HG02571 (cell line): Measurements from ENCODE around the gene PRR11.
"Not testable (repeated sequence)": the region's sequence is repeated elsewhere in the genome, so short reads cannot be mapped to it uniquely, and the experiment has no call there.

Experiments
- ATAC-seq: cut with Tn5 transposase; IDR thresholded peaks from one replicate; pipeline ENCODE4 v1.9.1; 2021; ENCODE audit warnings: mild to moderate bottlenecking, moderate library complexity; ENCODE audit not compliant: unreplicated experiment

Gene PRR11

DNA sequence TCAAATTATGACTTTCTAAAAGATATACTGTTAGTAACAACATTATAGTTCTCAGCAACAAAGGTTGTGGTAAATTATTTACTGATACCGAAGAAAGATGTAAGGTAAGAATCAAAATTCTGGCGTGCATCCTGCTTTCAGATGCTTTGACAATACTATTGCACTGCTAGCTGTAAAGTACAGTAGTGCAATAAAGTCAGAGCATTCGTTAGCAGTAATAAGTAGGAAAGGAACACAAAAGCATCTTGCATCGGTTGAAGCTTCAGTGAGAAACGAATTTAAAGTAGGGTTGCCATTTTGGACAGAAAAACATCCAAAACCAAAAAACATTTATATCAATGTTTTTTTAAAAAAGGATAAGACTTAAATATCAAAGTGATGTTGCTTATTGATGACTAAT lies 4.5 kb upstream of the PRR11 start:
- ATAC-seq: no peak

DNA sequence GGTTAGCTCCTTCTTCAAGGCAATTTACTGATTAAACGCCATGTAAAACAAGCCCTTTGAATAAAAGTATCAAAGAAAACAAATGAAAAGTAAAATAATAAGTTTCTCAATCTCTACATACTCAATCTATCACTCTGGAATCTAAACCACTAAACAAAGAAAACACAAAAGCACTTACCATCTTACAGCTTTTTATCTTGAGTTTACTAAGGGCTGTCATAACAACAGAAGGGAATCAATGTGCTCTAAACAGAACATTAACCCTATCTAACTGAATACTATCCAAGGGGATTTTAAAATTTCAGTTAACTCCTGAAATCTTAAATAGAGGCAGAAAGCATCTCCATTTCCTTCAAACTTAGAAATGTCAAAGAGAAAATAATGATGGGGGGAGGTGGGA lies 4.0 kb upstream of the PRR11 start:
- ATAC-seq: no peak

DNA sequence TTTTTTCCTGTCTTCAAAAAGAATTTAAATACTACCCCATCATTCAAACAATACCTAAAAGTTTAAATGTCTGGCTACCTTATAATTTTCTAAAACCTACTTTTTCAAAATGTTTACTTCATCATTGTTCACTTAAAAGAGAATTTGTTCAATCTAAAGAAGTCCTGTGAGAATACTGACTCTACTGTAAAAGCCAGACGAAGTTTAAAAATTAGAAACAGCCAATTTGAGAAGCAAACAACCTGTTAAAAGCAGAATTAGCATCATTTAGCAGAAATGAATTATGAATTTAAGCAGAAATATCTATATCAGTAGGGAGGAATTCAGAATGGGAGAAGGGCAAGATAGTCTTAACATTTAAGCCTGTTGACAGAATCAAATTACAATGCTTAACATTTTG lies 2.6 kb upstream of the PRR11 start:
- ATAC-seq: no peak

DNA sequence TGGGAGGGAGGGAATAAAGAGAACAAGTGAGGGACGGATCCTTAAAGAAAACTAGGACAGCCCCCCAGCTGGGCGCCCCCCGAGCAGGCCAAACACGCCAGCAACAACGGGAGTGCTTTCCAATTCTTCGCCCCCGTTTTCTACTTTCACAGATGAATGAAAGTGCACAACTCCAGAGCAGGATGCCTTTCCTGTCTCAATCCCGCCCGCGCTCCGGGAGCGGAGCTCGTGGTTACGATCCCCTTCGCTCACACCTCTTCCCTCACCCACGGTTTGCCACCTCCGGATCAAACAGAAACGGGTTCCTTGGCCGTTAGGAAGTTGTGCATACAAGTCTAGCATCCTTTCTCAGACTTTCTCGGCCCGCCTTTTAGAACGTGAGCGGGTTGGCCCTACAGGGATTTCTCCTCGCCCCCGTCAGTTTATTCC lies 1.2 kb upstream of the PRR11 start:
- no peak for ATAC-seq

DNA sequence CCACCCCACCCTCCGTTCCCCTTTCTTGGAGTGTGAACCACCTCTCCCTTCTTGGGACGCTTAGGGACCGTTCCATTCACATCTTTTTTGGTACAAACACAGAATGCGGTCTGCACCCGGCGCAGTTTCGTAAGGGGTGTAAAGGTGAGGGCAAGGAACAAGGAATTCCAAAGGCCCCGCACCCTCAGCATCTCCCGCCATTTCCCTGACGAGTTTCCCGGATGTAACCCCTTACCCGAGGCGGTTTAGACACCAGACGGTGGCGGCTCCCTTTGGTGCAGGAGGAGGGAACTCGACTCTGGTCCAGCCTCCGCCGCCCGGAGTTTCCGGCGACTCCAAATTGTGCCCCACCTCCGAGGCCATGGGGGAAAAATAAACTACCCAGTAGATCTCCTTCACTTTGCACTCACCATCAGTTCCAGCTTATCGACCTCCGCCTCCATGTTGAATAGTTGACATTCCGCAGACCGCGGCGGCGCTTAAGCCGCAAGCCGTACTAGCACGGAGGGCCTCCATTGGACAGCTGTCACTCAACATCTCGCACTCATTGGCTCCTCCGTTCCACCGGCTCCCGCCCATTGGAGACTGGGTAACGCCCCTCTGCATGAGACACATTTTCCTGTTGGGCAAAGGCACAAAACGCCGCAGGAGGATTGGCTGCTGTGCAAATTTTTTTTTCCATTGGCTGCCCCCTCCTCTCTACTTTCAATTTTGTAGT lies 666 bp upstream of the PRR11 start, which contains the start of gene SKA2:
Gene SKA2, minus strand, starts transcription at position 466 of the 718 bp plus-strand sequence. Its CDS starts 23 bp downstream, at position 443.
- ATAC-seq: peak; percentile 26

DNA sequence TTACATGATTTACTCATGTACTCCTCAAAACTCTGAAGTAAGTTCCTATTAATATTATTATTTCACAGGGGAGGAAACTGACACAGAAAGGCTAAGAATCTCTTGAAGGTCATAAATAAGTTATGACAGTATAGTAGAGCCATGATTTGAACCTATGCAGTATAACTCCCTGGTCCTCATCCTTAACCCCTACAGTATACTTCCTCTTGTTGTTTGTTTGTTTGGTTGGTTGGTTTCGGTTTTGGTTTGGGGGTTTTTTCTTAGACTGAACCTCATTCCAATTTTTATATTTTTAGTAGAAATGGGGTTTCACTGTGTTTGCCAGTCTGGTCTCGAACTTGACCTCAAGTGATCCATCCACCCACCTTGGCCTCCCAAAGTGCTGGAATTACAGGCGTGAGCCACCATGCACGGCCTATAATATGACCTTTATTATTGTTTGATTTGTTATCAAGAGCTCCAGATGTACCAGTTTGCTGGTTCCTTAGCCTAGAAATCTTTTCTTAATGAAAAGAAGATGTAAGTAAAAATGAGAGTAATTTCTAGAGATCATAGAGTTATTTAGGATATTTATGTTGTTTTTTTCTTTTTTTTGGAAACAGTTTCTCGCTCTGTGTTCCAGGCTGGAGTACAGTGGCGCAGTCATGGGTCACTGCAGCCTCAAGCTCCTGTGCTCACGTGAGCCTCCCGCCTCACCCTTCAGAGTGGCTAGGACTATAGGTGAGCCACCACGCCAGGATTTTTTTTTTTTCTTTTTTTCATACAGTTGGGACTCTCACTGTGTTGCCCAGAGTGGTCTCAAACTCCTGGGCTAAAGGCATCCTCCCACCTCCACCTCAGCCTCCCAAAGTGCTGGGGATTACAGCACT lies 4.8 kb downstream of the PRR11 start:
- ATAC-seq: no peak

DNA sequence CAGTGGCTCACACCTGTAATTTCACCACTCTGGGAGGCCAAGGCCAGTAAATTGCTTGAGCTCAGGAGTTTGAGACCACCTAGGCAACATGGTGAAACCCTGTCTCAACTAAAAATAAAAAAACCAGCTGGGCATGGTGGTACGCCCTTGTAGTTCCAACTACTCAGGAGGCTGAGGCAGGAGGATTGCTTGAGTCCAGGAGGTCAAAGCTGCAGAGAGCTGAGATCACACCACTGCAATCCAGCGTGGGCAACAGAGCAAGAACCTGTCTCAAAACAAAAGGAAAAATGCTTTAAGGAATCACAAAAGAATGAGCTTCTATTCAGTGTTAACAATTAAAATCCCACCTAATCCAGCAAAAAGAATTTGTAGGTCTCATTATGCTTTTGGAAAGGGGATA lies 5.9 kb downstream of the PRR11 start:
- ATAC-seq: no peak

DNA sequence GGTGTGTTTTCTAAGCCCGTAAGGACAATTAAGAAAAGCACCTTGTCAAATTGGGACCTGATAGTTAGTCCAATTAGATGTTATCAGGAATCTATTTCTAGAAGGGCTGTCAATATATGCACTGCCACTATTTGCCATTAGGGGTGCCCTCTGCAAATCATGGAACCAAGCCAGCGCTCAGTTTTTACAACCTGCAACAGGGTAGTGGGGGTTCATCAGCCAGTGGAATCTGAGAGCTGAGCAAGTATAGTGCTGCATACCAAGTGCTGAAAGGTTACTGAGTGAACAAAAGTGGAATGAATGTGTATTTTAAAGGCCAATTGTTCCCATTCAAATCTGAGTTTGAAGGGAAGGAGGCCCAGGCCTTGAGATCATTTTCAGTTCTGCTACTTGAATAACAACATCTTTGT lies 10.4 kb downstream of the PRR11 start:
- no peak for ATAC-seq

DNA sequence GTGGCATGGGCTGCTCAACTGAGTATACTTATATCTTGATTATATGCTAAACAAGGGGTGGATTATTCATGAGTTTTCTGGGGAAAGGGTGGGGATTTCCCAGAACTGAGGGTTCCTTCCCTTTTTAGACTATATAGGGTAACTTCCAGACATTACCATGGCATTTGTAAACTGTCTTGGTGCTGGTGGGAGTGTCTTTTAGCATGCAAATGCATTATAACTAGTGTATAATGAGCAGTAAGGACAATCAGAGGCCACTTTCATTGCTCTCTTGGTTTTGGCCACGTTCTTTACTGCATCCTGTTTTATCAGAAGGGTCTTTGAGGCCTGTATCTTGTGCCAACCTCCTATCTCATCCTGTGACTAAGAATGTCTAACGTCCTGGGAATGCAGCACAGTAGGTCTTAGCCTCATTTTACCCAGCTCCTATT lies 12.0 kb downstream of the PRR11 start:
- ATAC-seq: no peak

DNA sequence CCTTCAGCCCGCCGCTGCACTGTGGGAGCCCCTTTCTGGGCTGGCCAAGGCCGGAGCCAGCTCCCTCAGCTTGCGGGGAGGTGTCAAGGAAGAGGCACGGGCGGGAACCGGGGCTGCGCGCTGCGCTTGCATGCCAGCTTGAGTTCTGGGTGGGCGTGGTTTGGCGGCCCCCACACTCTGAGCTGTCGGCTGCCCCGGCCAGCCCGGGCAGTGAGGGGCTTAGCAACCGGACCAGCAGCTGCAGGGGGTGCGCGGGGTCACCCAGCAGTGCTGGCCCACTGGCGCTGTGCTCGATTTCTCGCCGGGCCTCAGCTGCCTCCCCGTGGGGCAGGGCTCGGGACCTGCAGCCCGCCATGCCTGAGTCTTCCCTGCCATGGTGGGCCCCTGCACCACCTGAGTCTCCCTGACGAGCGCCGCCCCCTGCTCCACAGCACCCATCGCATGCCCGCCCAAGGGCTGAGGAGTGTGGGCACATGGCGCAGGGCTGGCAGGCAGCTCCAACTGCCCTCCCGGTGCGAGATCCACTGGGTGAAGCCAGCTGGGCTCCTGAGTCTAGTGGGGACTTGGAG lies 17.0 kb downstream of the PRR11 start:
- no peak for ATAC-seq

DNA sequence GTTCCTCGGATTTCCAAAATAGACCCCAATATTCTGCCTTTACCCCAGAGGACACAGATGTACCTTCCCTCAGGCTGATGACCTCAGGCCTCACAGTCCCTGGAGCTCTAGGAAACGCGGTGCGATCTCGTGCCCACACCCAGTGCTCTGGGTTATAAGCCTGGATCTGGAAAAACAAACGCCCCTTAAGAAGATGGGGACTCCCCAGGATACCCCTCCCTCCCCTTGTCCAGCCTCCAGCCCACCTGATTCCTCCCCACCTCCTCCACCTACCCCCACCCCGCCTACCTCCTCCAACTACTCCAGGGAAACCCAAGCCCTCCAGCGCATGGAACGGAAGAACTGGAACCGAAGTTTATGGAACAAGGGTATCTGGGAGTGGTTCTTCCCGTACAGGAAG lies 19.1 kb downstream of the PRR11 start:
- ATAC-seq: no peak

DNA sequence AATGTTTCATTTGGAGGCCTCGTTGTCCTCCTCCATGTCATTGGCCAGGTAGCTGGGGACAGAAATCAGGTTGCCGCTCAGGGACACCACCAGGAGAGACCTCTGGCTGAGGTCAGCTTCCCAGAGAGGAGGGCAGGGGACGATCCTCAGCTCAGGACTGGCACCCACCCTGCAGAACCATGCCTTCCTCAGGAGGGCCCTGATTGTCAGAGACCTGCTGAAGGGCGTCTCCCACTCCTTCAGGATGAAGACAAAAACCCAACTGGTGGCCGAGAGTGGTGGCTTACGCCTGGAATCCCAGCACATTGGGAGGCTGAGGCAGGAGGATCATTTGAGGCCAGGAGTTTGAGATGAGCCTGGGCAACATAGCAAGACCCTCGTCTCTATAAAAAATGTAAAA lies 19.5 kb downstream of the PRR11 start:
- ATAC-seq: no peak

DNA sequence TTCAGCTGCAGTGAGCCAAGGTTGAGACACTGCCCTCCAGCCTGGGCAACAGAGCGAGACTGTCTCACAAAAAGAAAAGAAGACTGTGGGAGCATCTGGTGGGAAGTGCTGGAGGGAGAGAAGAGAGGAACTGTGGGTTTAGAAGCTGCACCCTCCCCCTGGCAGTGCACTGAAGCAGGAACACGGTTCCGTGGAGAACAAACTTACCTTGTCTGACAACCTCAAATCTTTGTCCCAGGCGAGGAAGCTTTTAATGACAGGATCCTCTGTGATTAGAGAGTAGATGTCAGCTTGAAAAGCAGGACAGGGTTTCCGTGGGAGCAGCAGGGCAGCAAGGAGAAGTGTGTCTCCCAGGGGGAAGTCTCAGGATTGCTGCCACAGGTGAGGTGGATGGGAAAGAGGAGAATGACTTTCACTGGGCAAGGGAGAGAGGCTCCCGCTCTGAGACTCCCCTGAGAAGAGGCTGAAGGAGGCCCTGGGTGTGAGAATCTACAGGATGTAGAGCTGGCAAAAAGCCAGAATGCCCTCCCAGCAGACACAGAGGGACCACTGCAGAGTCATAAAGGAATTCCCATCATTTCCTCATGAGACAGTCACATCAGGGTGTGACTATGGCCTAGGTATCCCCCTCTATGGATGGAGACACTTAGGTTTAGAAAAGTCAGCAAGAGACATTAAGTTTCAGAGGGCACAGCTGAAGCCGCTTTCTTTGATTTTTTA lies 22.9 kb downstream of the PRR11 start:
- no peak for ATAC-seq

DNA sequence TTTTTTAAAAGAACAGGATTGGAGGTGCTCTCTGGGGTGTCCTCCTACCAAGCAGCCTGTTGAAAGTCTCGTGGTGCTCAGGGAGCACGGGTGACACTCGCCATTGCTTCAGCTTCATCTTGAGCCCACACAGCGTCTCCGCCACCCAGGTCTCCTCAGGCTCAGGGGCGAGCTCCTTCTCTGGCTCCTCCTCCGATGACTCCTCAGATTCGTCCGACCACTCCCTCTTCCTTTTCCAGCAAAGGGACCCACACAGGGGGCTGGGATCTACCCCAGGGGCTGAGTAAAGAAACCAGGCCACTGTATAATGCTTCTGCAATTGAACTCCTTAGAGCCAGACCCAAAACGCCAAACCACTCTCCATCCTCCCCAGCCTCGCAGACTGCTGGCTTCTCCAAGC lies 24.1 kb downstream of the PRR11 start:
- ATAC-seq: not testable (repeated sequence)

DNA sequence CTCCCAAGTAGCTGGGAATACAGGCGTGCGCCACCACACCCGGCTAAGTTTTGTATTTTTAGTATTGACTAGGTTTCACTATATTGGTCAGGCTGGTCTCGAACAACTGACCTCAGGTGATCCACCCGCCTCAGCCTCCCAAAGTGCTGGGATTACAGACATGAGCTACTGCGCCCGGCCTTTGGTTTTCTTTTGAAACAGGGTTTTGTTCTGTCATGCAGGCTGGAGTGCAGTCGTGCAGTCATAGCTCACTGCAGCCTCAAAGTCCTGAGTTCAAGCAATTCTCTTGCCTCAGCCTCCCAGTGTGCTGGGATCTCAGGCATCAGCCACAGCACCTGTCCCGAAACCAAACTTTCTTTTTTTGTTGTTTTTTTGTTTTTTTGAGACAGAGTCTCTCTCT lies 25.1 kb downstream of the PRR11 start:
- no peak for ATAC-seq

DNA sequence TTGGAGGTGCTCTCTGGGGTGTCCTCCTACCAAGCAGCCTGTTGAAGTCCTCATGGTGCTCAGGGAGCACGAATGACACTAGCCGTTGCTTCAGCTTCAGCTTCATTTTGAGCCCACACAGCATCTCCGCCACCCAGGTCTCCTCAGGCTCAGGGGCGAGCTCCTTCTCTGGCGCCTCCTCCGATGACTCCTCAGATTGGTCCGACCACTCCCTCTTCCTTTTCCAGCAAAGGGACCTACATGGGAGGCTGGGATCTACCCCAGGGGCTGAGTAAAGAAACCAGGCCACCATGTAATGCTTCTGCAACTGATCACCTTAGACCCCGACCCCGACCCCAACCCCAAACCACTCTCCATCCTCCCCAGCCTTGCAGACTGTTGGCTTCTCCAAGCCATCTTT lies 25.9 kb downstream of the PRR11 start:
- ATAC-seq: no peak

DNA sequence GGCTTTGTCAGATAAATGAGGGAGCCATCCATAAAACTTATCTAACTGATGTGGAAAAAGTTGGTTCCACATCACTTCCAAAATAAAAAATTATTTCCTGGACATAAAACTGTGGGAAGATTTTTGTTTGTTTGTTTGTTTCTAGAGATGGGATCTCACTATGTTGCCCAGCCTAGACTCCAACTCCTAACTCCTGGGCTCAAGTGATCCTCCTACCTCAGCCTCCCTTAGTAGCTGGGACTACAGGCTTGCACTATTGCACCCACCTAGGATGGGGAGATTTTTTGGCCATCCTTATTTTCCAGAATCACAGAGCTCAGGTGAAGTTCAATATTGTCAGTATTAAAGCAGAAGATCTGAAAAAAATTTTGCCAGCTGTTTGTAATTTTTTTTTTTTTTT lies 30.5 kb downstream of the PRR11 start:
- no peak for ATAC-seq

DNA sequence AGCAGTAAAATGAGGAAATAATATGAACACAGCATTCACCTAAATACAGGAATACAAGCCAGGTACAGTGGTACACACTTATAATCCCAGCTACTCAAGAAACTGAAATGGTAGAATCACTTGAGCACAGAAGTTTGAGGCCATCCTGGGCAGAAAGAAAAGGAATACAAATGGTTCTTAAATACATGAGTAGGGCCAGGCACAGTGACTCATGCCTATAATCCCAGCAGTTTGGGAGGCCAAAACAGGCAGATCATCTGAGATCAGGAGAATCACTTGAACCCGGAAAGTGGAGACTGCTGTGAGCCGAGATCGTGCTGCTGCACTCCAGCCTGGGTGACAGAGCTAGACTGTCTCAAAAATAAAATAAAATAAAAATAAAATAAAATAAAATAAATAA lies 31.3 kb downstream of the PRR11 start:
- no peak for ATAC-seq

DNA sequence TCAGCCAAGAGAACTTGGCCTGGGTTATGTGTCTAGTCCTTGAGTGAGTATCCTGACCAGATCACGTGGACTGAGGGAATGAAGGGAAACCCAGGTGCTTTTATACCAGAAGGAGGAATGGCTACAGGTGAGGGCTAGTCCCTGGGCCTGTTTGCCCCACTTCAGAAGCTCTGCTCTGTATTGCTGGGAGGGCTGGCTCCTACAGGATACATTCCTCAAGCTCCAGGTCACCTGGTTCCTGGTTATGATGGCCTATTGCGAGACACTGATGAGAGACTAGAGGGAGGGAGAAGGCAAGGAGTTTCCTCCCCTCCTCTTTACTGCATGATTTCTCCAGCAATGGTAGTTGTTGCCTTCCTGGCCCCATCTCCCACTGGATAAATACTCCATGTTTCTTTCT lies 35.3 kb downstream of the PRR11 start:
- no peak for ATAC-seq

DNA sequence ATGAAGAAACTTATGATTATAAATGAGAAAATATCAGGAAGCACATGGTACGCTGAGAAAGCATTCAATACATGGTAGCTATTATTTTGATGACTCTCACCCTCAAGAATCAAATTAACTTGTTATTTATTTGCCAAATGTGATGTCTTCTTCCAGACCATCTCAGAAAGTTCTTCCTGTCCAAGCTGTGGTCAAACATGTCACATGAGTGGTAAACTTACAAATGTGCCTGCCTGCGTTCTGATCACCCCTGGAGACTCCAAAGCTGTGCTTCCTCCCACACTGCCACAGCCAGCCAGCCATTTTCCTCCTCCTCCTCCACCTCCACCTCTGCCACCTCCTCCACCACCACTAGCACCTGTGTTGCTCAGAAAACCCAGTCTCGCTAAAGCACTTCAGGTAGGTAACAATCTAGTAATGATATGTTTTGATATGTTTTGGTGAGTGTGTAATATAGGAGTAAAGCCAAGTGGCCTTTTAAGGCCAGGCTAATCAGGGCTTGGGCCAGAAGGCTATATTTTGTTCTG lies 37.9 kb downstream of the PRR11 start:
- no peak for ATAC-seq

DNA sequence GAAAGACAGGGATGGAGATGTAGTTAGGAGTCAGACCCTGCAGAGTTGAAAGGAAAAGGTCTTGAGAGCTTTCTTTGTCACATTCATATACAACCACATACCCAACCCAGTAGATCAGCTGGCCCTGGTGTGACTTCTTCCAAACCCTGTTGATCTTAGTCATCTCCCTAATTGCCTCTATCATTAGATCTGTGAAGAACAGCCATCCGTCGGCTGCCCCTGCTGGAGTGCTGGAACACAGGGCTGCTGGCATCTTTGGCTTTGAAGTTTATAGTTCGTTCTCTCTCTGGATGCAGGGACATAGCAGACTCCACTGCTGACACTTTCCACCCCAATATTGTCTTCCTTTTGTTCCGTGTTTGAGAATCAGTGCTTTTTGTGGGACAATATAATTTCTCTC lies 43.9 kb downstream of the PRR11 start:
- no peak for ATAC-seq
